Glomerular visceral epithelial cell (primary cell): ENCODE results near the gene ROBO1.
"Not testable (repeated sequence)": the region's sequence is repeated elsewhere in the genome, so short reads cannot be mapped to it uniquely, and the experiment has no call there.

ENCODE experiments used
- DNase-seq: peaks from one replicate; pipeline ENCODE4 v3.0.0-alpha.2; 2016; ENCODE audit errors: extremely low spot score

ROBO1 gene

GRCh38 chr3:79378064-79378463 lies 389.7 kb downstream of the ROBO1 start:
- DNase-seq, result no peak

GRCh38 chr3:79369306-79369705 lies 398.5 kb downstream of the ROBO1 start:
- no peak for DNase-seq

- no peak for DNase-seq
These were observed 399.4 kb downstream of the ROBO1 start for GRCh38 chr3:79368403-79368802.

- DNase-seq, result no peak
These were observed 400.0 kb downstream of the ROBO1 start for GRCh38 chr3:79367803-79368202.

- DNase-seq, result peak; percentile 54
These were observed 400.7 kb downstream of the ROBO1 start for GRCh38 chr3:79367066-79367465.

- no peak for DNase-seq
These were observed 401.4 kb downstream of the ROBO1 start for GRCh38 chr3:79366414-79366813.

- DNase-seq, result no peak
These were observed 403.0 kb downstream of the ROBO1 start for GRCh38 chr3:79364784-79365183.

- DNase-seq, result no peak
These were observed 405.1 kb downstream of the ROBO1 start for GRCh38 chr3:79362571-79363270.

GRCh38 chr3:79361748-79362378 lies 405.9 kb downstream of the ROBO1 start:
- peak; percentile 42 for DNase-seq

- DNase-seq, result no peak
These were observed 409.5 kb downstream of the ROBO1 start for GRCh38 chr3:79358327-79358726.

GRCh38 chr3:79354179-79354688 lies 413.6 kb downstream of the ROBO1 start:
- no peak for DNase-seq

GRCh38 chr3:79351699-79352098 lies 416.1 kb downstream of the ROBO1 start:
- DNase-seq, result no peak

- no peak for DNase-seq
These were observed 422.6 kb downstream of the ROBO1 start for GRCh38 chr3:79344876-79345871.

- no peak for DNase-seq
These were observed 425.8 kb downstream of the ROBO1 start for GRCh38 chr3:79341961-79342360.

GRCh38 chr3:79339846-79340245 lies 428.0 kb downstream of the ROBO1 start:
- no peak for DNase-seq

- DNase-seq, result no peak
These were observed 430.0 kb downstream of the ROBO1 start for GRCh38 chr3:79337798-79338197.

- DNase-seq, result peak; percentile 1
These were observed 438.6 kb downstream of the ROBO1 start for GRCh38 chr3:79329154-79329553.

- DNase-seq, result no peak
These were observed 441.2 kb downstream of the ROBO1 start for GRCh38 chr3:79326642-79327041.

- not testable (repeated sequence) for DNase-seq
These were observed 441.9 kb downstream of the ROBO1 start for GRCh38 chr3:79325833-79326383.

- DNase-seq, result no peak
These were observed 450.0 kb downstream of the ROBO1 start for GRCh38 chr3:79317551-79318518.

GRCh38 chr3:79314962-79315361 lies 452.8 kb downstream of the ROBO1 start:
- no peak for DNase-seq
